Activated T-cell treated with anti-CD3 and anti-CD28 coated beads, Interleukin-2, amount 50 U/mL, for 1 hour (primary cell): ENCODE results near the gene ANGPTL4.
A peak's percentile ranks its signal among the peaks of the same experiment; 100 is the strongest.
"Not testable (repeated sequence)": the region's sequence is repeated elsewhere in the genome, so short reads cannot be mapped to it uniquely, and the experiment has no call there.

Source experiments
- DNase-seq: peaks from one replicate; pipeline ENCODE4 v3.0.0-alpha.2; 2020

ANGPTL4 gene

GRCh38 chr19:8366121-8366581, 2.2 kb downstream of the ANGPTL4 start:
- no peak for DNase-seq

DNA sequence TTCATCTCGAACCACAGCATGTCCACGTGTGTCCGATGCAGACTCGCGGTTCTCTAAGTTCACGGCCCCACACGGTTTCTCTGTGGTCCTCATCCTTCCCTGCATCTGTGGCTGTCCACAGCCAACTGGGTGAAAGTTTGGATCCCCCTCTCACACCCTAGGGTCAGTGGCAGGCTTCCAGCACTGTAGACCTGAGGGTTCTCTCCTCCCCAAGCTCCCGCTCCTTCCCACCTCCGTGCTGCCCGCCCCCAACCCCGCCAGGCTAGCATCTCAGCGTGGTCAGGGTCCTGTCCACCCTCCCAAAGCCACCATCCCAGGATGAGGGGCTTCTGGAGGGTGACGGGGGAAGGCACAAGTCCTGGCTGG, 3.0 kb downstream of the ANGPTL4 start:
- no peak for DNase-seq

DNA sequence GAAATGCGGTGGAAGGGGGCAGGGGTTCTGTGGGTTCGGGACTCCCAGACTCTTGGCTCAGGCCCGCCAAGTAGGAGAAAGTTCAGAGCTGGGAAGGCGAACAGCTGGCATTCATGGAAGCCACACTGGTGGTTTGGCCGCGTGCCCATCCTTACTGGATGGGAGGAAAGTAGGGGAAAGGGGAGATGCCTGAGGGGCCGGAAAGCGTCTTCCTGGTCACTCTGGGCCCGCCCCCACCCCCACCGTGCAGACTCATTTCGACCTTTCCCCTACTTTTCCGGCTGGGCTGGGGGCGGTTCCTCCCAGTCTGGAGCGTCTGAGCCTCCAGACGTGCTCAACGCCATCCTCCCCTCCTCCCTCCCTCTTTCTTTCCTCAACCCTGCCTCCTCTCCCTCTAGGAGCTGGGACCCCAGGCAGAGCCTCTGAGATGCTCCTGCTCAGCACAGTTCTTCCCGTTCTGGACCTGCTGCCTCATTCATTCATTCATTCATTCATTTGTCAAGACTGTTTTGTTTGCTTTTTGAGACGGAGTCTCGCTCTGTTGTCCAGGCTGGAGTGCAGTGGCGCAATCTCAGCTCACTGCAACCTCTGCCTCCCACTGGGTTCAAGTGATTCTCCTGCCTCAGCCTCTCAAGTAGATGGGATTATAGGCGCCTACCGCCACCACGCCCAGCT, 3.5 kb downstream of the ANGPTL4 start:
- DNase-seq, result no peak

GRCh38 chr19:8370176-8371010, 6.4 kb downstream of the ANGPTL4 start:
- no peak for DNase-seq

GRCh38 chr19:8371011-8371804, 7.3 kb downstream of the ANGPTL4 start:
- DNase-seq, result no peak

GRCh38 chr19:8373867-8374813, 10.2 kb downstream of the ANGPTL4 start:
- DNase-seq, result no peak

- not testable (repeated sequence) for DNase-seq
These were observed 11.8 kb downstream of the ANGPTL4 start for GRCh38 chr19:8375766-8376165.

DNA sequence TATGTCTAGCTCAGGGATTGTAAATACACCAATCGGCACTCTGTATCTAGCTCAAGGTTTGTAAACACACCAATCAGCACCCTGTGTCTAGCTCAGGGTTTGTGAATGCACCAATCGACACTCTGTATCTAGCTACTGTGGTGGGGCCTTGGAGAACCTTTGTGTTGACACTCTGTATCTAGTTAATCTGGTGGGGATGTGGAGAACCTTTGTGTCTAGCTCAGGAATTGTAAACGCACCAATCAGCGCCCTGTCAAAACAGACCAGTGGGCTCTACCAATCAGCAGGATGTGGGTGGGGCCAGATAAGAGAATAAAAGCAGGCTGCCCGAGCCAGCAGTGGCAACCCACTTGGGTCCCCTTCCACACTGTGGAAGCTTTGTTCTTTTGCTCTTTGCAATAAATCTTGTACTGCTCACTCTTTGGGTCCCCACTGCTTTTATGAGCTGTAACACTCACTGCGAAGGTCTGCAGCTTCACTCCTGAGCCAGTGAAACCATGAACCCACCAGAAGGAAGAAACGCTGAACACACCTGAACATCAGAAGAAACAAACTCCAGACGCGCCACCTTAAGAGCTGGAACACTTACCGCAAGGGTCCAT, 12.5 kb downstream of the ANGPTL4 start:
- DNase-seq, result not testable (repeated sequence)

DNA sequence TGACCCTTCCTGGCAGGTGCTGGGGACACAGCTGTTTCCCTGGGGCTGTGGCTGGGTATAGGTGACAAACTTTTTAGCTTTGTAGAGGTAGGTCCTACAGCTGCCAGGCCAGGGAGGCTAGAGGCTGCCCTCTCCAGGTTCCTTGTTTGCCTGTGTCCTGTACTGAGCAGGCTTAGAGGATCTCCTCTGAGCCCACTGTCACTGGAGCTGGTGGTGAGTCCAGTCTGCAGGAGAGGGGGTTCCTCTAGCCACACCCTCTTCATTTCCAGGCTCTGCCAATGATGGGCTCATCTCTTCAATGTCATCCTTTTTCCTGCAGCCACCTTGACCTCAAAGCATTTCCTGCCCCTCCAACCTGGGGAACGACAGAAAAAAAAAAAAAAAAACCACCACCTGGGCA, 13.6 kb downstream of the ANGPTL4 start:
- DNase-seq, result no peak

DNA sequence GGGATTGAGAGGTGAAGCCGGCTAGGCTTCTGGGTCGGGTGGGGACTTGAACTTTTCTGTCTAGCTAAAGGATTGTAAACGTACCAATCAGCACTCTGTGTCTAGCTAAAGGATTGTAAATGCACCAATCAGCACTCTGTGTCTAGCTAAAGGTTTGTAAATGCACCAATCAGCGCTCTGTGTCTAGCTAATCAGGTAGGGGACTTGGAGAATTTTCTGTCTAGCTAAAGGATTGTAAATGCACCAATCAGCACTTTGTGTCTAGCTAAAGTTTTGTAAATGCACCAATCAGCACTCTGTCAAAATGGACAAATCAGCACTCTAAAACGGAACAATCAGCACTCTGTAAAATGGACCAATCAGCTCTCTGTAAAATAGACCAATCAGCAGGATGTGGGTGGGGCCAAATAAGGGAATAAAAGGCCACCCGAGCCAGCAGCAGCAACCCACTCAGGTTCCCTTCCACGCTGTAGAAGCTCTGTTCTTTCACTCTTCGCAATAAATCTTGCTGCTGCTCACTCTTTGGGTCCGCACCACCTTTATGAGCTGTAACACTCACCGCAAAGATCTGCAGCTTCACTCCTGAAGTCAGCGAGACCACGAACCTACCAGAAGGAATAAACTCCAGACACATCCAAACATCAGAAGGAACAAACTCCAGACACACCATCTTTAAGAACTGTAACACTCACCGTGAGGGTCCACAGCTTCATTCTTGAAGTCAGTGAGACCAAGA, 15.4 kb downstream of the ANGPTL4 start:
- not testable (repeated sequence) for DNase-seq

GRCh38 chr19:8384569-8384968, 20.6 kb downstream of the ANGPTL4 start:
- not testable (repeated sequence) for DNase-seq

DNA sequence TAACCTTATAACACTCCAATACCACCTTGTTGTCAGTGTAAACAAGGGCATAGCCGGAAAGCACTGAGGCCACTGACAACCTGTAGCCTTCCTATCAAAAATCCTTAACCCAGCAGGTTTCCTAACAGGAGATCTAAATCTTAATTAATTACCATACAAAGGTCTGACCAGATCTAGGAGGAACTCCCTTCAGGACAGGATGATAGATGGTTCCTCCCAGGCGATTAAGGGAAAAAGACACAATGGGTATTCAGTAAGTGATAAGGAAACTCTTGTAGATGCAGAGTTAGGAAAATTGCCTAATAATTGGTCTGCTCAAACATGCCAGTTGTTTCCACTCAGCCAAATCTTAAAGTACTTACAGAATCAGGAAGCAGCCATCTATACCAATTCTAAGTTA, 21.1 kb downstream of the ANGPTL4 start:
- DNase-seq, result not testable (repeated sequence)

- not testable (repeated sequence) for DNase-seq
These were observed 21.6 kb downstream of the ANGPTL4 start for GRCh38 chr19:8385566-8385965.

GRCh38 chr19:8386419-8386818, 22.5 kb downstream of the ANGPTL4 start:
- DNase-seq, result not testable (repeated sequence)

DNA sequence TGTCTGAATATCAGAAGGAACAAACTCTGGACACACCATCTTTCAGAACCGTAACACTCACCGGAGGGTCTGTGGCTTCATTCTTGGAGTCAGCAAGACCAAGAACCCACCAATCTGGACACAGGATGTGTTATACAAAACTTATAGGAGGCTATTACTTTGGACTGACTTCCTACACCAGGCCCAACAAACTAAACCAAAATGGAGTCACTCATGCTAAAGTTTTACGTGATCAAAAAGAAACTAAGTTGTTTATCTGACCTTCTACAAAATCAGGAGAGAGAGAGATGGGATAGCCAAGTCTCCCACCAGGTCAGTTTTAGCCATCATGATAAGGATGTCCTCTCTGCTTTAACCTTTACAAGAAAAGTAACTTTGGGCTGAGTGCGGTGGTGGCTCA, 23.0 kb downstream of the ANGPTL4 start:
- DNase-seq, result no peak

DNA sequence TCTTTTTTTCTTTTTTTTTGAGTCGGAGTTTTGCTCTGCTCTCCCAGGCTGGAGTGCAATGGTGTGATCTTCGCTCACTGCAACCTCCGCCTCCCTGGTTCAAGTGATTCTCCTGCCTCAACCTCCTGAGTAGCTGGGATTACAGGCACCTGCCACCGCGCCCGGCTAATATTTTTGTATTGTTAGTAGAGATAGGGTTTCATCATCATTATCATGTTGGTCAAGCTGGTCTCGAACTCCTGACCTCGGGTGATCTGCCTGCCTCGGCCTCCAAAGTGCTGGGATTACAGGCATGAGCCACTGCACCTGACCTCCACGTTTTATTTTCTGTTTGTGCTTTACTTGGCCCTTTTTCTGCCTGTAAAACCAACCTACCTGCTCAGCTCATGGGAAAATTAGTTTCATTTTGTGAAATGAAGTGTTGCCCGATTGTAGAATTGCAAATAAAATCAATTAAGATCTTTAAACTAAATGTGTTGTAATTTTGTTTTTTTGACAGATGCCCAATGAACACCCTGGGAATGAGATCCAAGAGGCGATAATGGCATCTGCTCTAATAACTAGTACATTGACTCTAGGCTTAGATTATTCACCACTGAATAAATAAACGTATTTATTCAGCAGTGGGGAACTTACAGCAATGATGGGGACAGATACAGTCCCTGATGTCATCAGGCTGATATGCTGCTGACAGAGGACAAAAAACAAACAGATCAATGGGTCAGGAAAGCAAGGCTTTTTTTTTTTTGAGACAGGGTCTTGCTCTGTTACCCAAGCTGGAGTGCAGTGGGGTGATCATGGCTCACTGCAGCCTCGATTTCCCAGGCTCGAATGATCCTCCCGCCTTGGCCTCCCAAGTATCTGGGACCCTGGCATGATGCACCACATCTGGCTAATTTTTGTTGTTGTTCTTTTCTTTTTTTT, 24.0 kb downstream of the ANGPTL4 start:
- no peak for DNase-seq

DNA sequence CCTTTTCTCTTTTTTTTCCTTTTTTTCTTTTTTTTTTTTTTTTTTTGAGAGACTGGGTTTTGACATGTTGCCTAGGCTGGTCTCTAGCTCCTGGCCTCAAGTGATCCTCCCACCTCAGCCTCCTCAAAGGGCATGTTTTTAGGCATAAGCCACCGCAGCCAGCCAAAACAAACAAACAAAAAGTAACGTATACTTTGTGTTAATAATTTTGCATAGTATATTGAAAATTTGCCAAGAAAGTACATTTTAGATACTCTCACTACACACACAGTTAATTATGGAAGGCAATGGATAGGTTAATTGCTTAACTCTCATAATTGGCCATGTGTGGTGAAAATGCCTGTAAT, 24.6 kb downstream of the ANGPTL4 start:
- no peak for DNase-seq

DNA sequence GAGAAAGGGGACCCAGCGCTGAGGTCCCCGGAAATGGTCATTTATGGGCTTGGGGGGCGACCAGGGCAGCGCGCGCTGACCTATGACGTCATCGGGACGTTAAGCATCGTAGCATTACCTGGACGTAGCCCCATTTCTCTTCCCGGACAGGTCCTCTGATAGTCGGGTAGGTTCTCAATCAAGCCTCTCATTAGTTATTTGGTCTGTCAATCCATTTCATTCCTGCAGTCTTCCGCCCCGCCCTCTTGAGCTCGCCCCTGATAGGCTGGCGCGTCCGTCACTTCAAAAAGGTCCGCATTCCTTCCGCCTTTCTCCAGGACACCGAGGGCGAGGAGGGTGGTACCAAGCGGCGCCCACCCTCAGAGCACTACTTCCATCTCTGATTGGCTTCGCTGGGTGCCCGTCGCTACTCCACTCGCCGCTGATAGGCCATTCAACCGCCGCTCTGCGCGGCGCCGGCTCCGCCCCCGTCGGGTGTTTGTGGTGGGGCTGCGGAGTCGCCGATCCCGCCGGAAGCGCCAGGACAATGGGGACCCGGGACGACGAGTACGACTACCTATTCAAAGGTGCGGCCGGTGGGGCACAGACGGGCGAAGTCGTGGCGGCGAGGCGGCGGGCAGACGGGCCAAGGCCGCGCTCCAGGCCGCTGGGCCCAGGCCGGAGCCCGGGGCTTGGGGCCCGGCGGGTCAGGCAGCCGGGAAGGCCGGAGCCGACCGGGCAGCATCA, 26.1 kb downstream of the ANGPTL4 start, which contains the start of gene RAB11B:
TSS of gene RAB11B (plus strand) at position 470 of the 726 bp plus-strand sequence. CDS start at position 527, 57 bp downstream.
- peak; percentile 96 for DNase-seq

GRCh38 chr19:8390617-8390981, 26.6 kb downstream of the ANGPTL4 start:
- DNase-seq, result peak; percentile 93
